ENCODE measurements around the gene AKR7A3. TPM values are rescaled to one million over a fixed set of nuclear protein-coding genes. Genes with fewer than 3 reads are reported as not detected.

The AKR7A3 gene
- total RNA-seq, 1 experiment from 2014 or later = 1.5 TPM

- TF ChIP-seq EMX1 (CRISPR knock-in tag; IDR thresholded peaks at IDR 0.05) (no peak), ZNF425 (CRISPR knock-in tag; conservative IDR thresholded peaks at IDR 0.05) (no peak), FOXK1 (CRISPR knock-in tag; IDR thresholded peaks at IDR 0.05) (no peak), GRHL2 (CRISPR knock-in tag; IDR thresholded peaks at IDR 0.05; ENCODE audit: insufficient replicate concordance, severe bottlenecking) (no peak), ATF3 (CRISPR knock-in tag; conservative IDR thresholded peaks at IDR 0.05) (no peak), MAX (CRISPR knock-in tag; IDR thresholded peaks at IDR 0.05) (no peak), GTF2I (CRISPR knock-in tag; conservative IDR thresholded peaks at IDR 0.05) (no peak), SP1 (CRISPR knock-in tag; conservative IDR thresholded peaks at IDR 0.05) (no peak), ZNF317 (CRISPR knock-in tag; IDR thresholded peaks at IDR 0.05; ENCODE audit: borderline replicate concordance, low read depth) (no peak), SMAD3 (CRISPR knock-in tag; IDR thresholded peaks at IDR 0.05; ENCODE audit: borderline replicate concordance) (no peak), MLX (CRISPR knock-in tag; IDR thresholded peaks at IDR 0.05) (no peak), ZNF281 (CRISPR knock-in tag; IDR thresholded peaks at IDR 0.05) (no peak), ZNF416 (CRISPR knock-in tag; IDR thresholded peaks at IDR 0.05) (no peak), NR1H2 (CRISPR knock-in tag; IDR thresholded peaks at IDR 0.05) (no peak), JUN (CRISPR knock-in tag; IDR thresholded peaks at IDR 0.05) (no peak), ZNF138 (CRISPR knock-in tag; conservative IDR thresholded peaks at IDR 0.05) (no peak), FOXP4 (CRISPR knock-in tag; IDR thresholded peaks at IDR 0.05) (no peak), ELF4 (CRISPR knock-in tag; IDR thresholded peaks at IDR 0.05; ENCODE audit: low read depth) (no peak), ATF6 (CRISPR knock-in tag; IDR thresholded peaks at IDR 0.05) (no peak), CBFB (CRISPR knock-in tag; IDR thresholded peaks at IDR 0.05; ENCODE audit: low read depth) (no peak)
- Mint-ChIP-seq H3K4me3 (no peak overlapping the region), H3K4me1 (peaks cover 6% of the 10 kb centered on the region), H3K36me3 (peaks cover 51% of the 10 kb centered on the region), H3K27me3 (ENCODE audit: low read depth) (no peaks in the 10 kb centered on the region), H3K9me3 (no peaks in the 10 kb centered on the region), H3K27ac (no peak overlapping the region)
- POLR2A ChIA-PET = no interaction called here
- ATAC-seq (no peak), DNase-seq (ENCODE audit: low spot score) (no peak)
- CTCF ChIA-PET = no interaction called here
Measured at GRCh38 chr1:19258353-19258752, 30.2 kb downstream of the AKR7A3 start.
